ENCODE results near the gene GUCY1A2. TPM values are rescaled to one million over a fixed set of nuclear protein-coding genes. Genes with fewer than 3 reads are reported as not detected.
"Not testable (repeated sequence)": the region's sequence is repeated elsewhere in the genome, so short reads cannot be mapped to it uniquely, and the experiment has no call there.

The GUCY1A2 gene
- total RNA-seq, 2 donors from 2014 or later: 3.7 to 5.3 TPM

DNA sequence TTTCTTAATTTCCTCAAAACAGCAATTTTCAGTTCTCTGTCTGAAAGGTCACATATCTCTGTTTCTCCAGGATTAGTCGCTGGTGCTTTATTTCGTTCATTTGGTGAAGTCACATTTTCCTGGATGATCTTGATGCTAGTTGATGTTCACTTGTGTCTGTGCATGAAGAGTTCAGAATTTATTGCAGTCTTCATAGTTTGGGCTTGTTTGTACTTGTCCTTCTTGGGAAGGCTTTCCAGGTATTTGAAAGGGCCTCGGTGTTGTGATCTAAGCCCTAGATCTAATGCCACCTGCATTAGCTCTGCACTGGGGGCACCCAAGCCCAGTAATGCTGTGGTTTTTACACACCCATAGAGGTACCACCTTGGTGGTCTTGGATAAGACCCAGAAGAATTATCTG, 228.9 kb downstream of the GUCY1A2 start:
- no peak overlapping the region for H3K4me3 ChIP-seq (ENCODE audit: low read length)
- no peak overlapping the region for H3K27ac ChIP-seq (ENCODE audit: low read depth, low read length)
- H3K9me3 ChIP-seq (ENCODE audit: control insufficient read depth, low read length): no peaks in the 10 kb centered on the region
- TF ChIP-seq, protein P1, sequence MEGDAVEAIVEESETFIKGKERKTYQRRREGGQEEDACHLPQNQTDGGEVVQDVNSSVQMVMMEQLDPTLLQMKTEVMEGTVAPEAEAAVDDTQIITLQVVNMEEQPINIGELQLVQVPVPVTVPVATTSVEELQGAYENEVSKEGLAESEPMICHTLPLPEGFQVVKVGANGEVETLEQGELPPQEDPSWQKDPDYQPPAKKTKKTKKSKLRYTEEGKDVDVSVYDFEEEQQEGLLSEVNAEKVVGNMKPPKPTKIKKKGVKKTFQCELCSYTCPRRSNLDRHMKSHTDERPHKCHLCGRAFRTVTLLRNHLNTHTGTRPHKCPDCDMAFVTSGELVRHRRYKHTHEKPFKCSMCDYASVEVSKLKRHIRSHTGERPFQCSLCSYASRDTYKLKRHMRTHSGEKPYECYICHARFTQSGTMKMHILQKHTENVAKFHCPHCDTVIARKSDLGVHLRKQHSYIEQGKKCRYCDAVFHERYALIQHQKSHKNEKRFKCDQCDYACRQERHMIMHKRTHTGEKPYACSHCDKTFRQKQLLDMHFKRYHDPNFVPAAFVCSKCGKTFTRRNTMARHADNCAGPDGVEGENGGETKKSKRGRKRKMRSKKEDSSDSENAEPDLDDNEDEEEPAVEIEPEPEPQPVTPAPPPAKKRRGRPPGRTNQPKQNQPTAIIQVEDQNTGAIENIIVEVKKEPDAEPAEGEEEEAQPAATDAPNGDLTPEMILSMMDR (conservative IDR thresholded peaks at IDR 0.05): no peak
- no peaks in the 10 kb centered on the region for H3K36me3 ChIP-seq (ENCODE audit: control insufficient read depth, insufficient read depth, low read length)
- no peak overlapping the region for H3K27ac Mint-ChIP-seq
- H3K36me3 Mint-ChIP-seq (ENCODE audit: low read depth): peaks cover 3% of the 10 kb centered on the region
- no peaks in the 10 kb centered on the region for H3K27me3 ChIP-seq (ENCODE audit: control insufficient read depth, insufficient read depth, low read length, poor library complexity, severe bottlenecking)
- H3K4me3 Mint-ChIP-seq: no peak overlapping the region
- H3K4me1 ChIP-seq (ENCODE audit: control insufficient read depth, insufficient read depth, low read length): no peaks in the 10 kb centered on the region
- peaks cover 7% of the 10 kb centered on the region for H3K4me1 Mint-ChIP-seq
- 90% methylated on average over 3 of the region's 3 CpGs; no CpG with 5 or more reads in 1 of the 2 experiments for WGBS, 2 experiments (ENCODE audit: insufficient coverage in 1 of 2, insufficient read length in 1 of 2)
- H3K9me3 Mint-ChIP-seq: peaks cover 14% of the 10 kb centered on the region
- DNase-seq: no peak
- H3K9ac ChIP-seq (ENCODE audit: extremely low read depth, low read length, poor library complexity, severe bottlenecking): no peak overlapping the region
- no peaks in the 10 kb centered on the region for H3K27me3 Mint-ChIP-seq (ENCODE audit: insufficient read depth)

DNA sequence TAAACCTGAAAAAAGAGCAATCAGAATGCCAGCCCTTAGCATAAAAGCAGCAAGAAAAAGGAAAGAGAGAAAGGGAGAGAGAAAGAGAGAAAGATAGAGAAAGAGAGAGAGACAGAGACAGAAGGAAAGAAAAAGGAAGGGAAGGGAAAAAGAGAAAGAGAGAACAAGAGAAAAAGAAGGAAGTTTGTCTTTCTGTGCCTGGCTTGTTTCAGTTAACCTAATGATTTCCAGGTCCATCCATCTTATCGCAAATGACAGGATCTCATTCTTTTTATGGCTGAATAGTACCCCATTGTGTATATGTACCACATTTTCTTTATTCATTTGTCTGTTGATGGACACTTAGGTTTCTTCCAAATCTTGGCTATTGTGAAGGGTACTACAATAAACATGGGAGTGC, 230.8 kb downstream of the GUCY1A2 start:
- TF ChIP-seq, protein P1 (conservative IDR thresholded peaks at IDR 0.05): no peak
- no peaks in the 10 kb centered on the region for H3K36me3 ChIP-seq (ENCODE audit: control insufficient read depth, insufficient read depth, low read length)
- H3K4me1 ChIP-seq (ENCODE audit: control insufficient read depth, insufficient read depth, low read length): no peaks in the 10 kb centered on the region
- H3K27ac Mint-ChIP-seq: no peak overlapping the region
- H3K4me3 ChIP-seq (ENCODE audit: low read length): no peak overlapping the region
- H3K4me1 Mint-ChIP-seq: peaks cover 3% of the 10 kb centered on the region
- H3K27me3 Mint-ChIP-seq (ENCODE audit: insufficient read depth): no peaks in the 10 kb centered on the region
- no peaks in the 10 kb centered on the region for H3K9me3 ChIP-seq (ENCODE audit: control insufficient read depth, low read length)
- H3K9me3 Mint-ChIP-seq: peaks cover 14% of the 10 kb centered on the region
- H3K9ac ChIP-seq (ENCODE audit: extremely low read depth, low read length, poor library complexity, severe bottlenecking): no peak overlapping the region
- no peak overlapping the region for H3K27ac ChIP-seq (ENCODE audit: low read depth, low read length)
- WGBS, 2 experiments (ENCODE audit: insufficient coverage in 1 of 2, insufficient read length in 1 of 2): 80 to 100% methylated on average over 1 of the region's 1 CpG
- DNase-seq: no peak
- no peak overlapping the region for H3K4me3 Mint-ChIP-seq
- no peaks in the 10 kb centered on the region for H3K27me3 ChIP-seq (ENCODE audit: control insufficient read depth, insufficient read depth, low read length, poor library complexity, severe bottlenecking)
- H3K36me3 Mint-ChIP-seq (ENCODE audit: low read depth): peaks cover 3% of the 10 kb centered on the region

DNA sequence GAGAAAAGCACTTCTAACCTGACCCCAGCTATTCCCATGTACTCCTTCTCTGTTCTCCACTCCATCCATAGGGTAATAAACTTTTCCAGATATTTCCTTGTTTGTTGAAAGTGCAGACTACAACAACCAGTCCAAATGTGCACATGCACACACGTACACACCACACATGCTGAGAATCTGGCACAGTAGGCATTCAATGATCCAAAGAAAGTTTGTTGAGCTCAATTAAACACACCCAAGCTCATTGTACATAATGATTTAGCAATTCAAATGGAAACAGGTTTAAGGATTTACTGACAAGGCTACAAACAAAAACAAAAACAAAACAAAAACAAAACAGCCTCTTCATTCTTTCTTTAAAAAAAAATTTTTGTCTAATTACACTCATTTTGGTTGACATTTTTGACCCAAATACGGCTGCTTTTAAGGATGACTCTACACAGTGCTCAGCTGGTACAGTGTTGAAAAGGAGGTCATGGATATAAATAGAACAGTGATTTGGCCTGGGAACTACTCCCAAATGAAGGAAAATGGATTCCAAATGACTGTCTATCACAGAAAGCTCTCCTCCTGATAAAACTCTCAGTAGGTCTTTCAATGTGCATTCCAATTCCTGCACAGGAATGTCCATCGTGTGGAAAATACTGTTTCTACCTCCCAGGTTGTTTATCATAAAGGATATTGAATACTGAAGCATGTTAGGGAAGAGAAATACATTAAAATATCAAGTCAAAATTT, 232.2 kb downstream of the GUCY1A2 start:
- Mint-ChIP-seq H3K9me3 (peaks cover 14% of the 10 kb centered on the region), H3K4me3 (no peak overlapping the region), H3K27ac (no peak overlapping the region), H3K36me3 (ENCODE audit: low read depth) (peaks cover 3% of the 10 kb centered on the region), H3K4me1 (peaks cover 3% of the 10 kb centered on the region), H3K27me3 (ENCODE audit: insufficient read depth) (no peaks in the 10 kb centered on the region)
- H3K4me1 ChIP-seq (ENCODE audit: control insufficient read depth, insufficient read depth, low read length): no peaks in the 10 kb centered on the region
- TF ChIP-seq, protein P1 (conservative IDR thresholded peaks at IDR 0.05): no peak
- no peak for DNase-seq
- no peak overlapping the region for H3K27ac ChIP-seq (ENCODE audit: low read depth, low read length)
- no peaks in the 10 kb centered on the region for H3K9me3 ChIP-seq (ENCODE audit: control insufficient read depth, low read length)
- H3K27me3 ChIP-seq (ENCODE audit: control insufficient read depth, insufficient read depth, low read length, poor library complexity, severe bottlenecking): no peaks in the 10 kb centered on the region
- H3K9ac ChIP-seq (ENCODE audit: extremely low read depth, low read length, poor library complexity, severe bottlenecking): no peak overlapping the region
- H3K4me3 ChIP-seq (ENCODE audit: low read length): no peak overlapping the region
- H3K36me3 ChIP-seq (ENCODE audit: control insufficient read depth, insufficient read depth, low read length): no peaks in the 10 kb centered on the region
- 96 to 100% methylated on average over 1 to 3 of the region's 3 CpGs for WGBS, 2 experiments (ENCODE audit: insufficient coverage in 1 of 2, insufficient read length in 1 of 2)

DNA sequence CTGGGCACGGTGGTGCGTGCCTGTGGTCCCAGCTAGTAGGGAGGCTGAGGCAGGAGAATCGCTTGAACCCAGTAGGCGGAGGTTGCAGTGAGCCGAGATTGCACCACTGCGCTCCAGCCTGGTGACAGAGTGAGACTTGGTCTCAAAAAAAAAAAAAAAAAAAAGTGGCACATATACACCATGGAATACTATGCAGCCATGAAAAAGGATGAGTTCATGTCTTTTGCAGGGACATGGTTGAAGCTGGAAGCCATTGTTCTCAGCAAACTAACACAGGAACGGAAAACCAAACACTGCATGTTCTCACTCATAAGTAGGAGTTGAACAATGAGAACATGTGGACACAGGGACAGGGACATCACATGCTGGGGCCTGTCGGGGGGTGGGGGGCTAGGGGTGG, 241.0 kb downstream of the GUCY1A2 start:
- not testable (repeated sequence) for H3K36me3 Mint-ChIP-seq (ENCODE audit: low read depth); H3K9me3 Mint-ChIP-seq; H3K4me1 ChIP-seq (ENCODE audit: control insufficient read depth, insufficient read depth, low read length); H3K36me3 ChIP-seq (ENCODE audit: control insufficient read depth, insufficient read depth, low read length); H3K9ac ChIP-seq (ENCODE audit: extremely low read depth, low read length, poor library complexity, severe bottlenecking); DNase-seq; H3K27me3 ChIP-seq (ENCODE audit: control insufficient read depth, insufficient read depth, low read length, poor library complexity, severe bottlenecking); H3K27ac ChIP-seq (ENCODE audit: low read depth, low read length); H3K9me3 ChIP-seq (ENCODE audit: control insufficient read depth, low read length); H3K27ac Mint-ChIP-seq; H3K4me3 ChIP-seq (ENCODE audit: low read length); H3K27me3 Mint-ChIP-seq (ENCODE audit: insufficient read depth); H3K4me1 Mint-ChIP-seq; H3K4me3 Mint-ChIP-seq
- WGBS, 2 experiments (ENCODE audit: insufficient coverage in 1 of 2, insufficient read length in 1 of 2): 91 to 100% methylated on average over 4 to 6 of the region's 8 CpGs

All from endodermal cell (in vitro differentiated cells).